Activated CD8-positive, alpha-beta T cell treated with anti-CD3 and anti-CD28 coated beads, Interleukin-2, amount 10 ng/mL, durations not matched to agents 7 days and 5 days (primary cell): ENCODE results near the gene MNAT1. TPM values are rescaled to one million over a fixed set of nuclear protein-coding genes. Genes with fewer than 3 reads are reported as not detected.

Experiments
- ATAC-seq: fragments of 150-1000 bp; cut with Tn5 transposase; one replicate; pipeline ENCODE4 v1.10.0; 2021; ENCODE audit warnings: moderate library complexity
- CTCF ChIA-PET: fragments of 350-600 bp; sonication (Branson Sonifier 250); formaldehyde crosslinking; loops from one replicate; lab custom pipeline; 2021; ENCODE audit warnings: antibody characterized with exemption; lab: Charles Lee
- POLR2A ChIA-PET: fragments of 350-600 bp; sonication (Branson Sonifier 250); formaldehyde crosslinking; loops from one replicate; lab custom pipeline; 2021; ENCODE audit warnings: antibody characterized with exemption; lab: Charles Lee
- DNase-seq: peaks from one replicate; pipeline ENCODE4 v3.0.0-alpha.2; 2020
- H3K27ac Mint-ChIP-seq: one replicate; pipeline ENCODE4 v1.8.0; 2021; ENCODE audit warnings: mild to moderate bottlenecking, mixed read lengths
- H3K27me3 Mint-ChIP-seq: one replicate; pipeline ENCODE4 v1.8.0; 2021; ENCODE audit warnings: low read depth, mixed read lengths
- H3K36me3 Mint-ChIP-seq: one replicate; pipeline ENCODE4 v1.8.0; 2021; ENCODE audit warnings: low read depth, mixed read lengths
- H3K4me1 Mint-ChIP-seq: one replicate; pipeline ENCODE4 v1.8.0; 2021; ENCODE audit warnings: low read depth, mixed read lengths
- H3K4me3 Mint-ChIP-seq: one replicate; pipeline ENCODE4 v1.8.0; 2021; ENCODE audit warnings: mild to moderate bottlenecking, mixed read lengths
- H3K9me3 Mint-ChIP-seq: one replicate; pipeline ENCODE4 v1.8.0; 2022; ENCODE audit warnings: mixed read lengths; ENCODE audit not compliant: insufficient read depth
- total RNA-seq, 2 experiments: library from RNA; stranded (reverse); gene quantifications; one replicate each; pipeline ENCODE4 v1.2.3, GENCODE V29; 2021

Gene MNAT1
- total RNA-seq, 2 experiments from 2014 or later: 36.0 to 44.9 TPM

DNA sequence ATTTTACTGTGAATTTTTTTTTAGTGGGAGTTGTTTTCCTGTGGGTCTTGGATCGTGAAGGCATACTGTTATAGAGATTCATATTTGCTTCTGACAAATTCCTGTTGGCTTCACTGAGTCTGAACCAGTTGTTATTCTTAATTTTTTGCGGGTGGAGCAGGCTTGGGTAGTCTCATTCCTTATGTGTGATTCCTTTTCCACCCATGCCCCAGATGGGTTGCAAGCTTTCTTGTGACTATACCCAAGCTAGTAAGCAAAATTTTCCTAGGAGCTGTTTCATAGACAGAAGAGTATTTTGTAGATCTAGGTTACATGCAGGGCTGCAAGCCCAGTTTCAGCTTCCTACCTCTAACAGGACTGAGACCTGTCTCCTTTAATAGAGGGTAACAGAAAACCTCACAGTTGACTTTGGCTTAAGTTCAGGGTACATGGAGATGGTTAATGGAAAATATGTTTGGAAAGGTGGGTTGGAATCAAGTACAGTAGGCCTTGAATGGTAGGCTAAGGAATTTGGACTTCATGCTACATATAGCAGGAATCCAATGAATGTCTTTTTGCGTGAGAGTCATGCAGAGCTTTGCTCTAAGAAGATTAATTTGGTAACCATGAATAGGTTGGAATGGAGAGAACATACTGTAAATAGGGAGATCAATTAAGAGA is 217.3 kb downstream of the MNAT1 start:
- ATAC-seq (no peak), DNase-seq (no peak)
- H3K36me3 Mint-ChIP-seq: peaks cover 11% of the 10 kb centered on the region
- POLR2A ChIA-PET: no interaction called here
- no peak overlapping the region for H3K27ac Mint-ChIP-seq
- CTCF ChIA-PET: no interaction called here
- no peaks in the 10 kb centered on the region for H3K27me3 Mint-ChIP-seq
- peaks cover 4% of the 10 kb centered on the region for H3K4me1 Mint-ChIP-seq
- peaks cover 9% of the 10 kb centered on the region for H3K9me3 Mint-ChIP-seq
- H3K4me3 Mint-ChIP-seq: no peak overlapping the region

DNA sequence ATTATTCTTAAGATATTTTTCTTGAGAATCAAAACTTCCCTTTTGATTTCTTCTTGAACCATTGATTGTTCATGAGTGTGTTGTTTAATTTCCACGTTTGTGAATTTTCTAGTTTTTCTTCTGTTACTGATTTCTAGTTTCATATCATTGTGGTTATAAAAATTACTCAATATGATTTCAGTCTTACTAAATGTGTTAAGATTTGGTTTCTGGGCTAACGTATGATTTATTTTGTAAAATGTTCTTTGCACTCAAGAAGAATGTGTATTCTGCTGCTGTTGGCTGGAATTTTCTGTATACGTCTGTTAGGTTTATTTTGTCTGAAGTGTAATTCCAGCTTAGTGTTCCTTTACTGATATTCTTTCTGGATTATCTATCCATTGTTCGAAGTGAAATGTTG is 221.6 kb downstream of the MNAT1 start:
- Mint-ChIP-seq H3K36me3 (peaks cover 21% of the 10 kb centered on the region), H3K27ac (no peak overlapping the region), H3K9me3 (peaks cover 27% of the 10 kb centered on the region), H3K27me3 (no peaks in the 10 kb centered on the region), H3K4me1 (peaks cover 4% of the 10 kb centered on the region), H3K4me3 (no peak overlapping the region)
- ChIA-PET POLR2A (no interaction called here), CTCF (no interaction called here)
- ATAC-seq: no peak
- no peak for DNase-seq

DNA sequence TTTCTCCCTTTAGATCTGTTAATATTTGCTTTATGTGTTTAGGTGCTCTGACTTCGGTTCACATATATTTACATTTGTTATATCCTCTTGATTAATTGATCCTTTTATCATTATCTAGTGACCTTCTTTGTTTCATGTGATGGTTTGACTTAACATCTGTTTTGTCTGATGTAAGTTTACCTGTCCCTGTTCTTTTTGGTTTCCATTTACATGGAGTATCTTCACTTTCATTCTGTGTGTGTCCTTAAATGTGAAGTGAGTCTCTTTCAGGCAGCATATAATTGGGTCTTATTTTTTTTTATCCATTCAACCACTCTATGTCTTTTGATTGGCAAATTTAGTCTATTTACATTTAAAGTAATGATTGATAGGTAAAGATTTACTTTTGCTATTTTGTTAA is 222.1 kb downstream of the MNAT1 start:
- Mint-ChIP-seq H3K27ac (no peak overlapping the region), H3K4me1 (peaks cover 4% of the 10 kb centered on the region), H3K9me3 (peaks cover 31% of the 10 kb centered on the region), H3K27me3 (no peaks in the 10 kb centered on the region), H3K36me3 (peaks cover 23% of the 10 kb centered on the region), H3K4me3 (no peak overlapping the region)
- no peak for ATAC-seq
- POLR2A ChIA-PET: no interaction called here
- CTCF ChIA-PET: no interaction called here
- no peak for DNase-seq

DNA sequence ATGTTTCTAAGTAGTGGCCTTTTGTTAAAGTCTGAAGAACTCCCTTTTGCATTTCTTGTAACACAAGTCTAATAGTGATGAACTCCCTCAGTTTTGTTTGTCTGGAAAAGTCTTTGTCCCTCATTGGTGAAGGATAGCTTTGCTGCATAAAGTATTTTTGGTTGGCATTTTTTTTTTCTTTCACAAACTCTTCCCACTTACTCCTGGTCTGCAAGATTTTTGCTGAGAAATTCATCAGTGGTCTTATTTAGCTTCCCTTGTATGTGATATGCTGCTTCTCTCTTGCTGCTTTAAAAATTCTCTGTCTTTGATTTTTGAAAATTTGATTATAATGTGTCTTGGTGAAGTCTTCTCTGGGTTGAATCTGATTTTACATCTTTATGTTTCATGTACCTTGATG is 223.6 kb downstream of the MNAT1 start:
- Mint-ChIP-seq H3K36me3 (peaks cover 23% of the 10 kb centered on the region), H3K27me3 (no peaks in the 10 kb centered on the region), H3K9me3 (peaks cover 32% of the 10 kb centered on the region), H3K27ac (no peak overlapping the region), H3K4me1 (peaks cover 4% of the 10 kb centered on the region), H3K4me3 (no peak overlapping the region)
- DNase-seq: no peak
- CTCF ChIA-PET: no interaction called here
- ATAC-seq: no peak
- POLR2A ChIA-PET: interaction anchor here (1.0 kb wide), 1 partner anchor 23 kb away, joined by 3 read pairs; the partner anchor contains the start of genes SLC38A6 and TRMT5

DNA sequence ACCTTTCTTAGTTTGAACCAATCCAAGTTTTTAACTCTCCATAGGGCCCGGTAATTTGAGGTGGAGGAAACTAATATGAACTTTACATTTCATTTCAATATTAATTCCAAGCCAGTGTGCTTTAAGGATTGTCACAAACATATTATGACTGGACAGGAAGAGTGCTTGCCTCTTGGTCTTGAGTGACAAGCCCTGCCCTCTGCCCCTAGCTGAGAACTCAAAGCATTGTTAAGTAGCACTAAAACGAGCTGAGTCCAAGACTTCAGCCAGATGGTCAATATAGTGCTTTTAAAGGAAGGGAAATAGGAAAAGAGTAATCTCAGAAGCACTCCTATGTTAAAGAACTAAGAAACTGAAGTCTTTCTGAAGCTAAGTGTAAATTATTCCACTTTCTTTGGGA is 229.2 kb downstream of the MNAT1 start:
- Mint-ChIP-seq H3K36me3 (peaks cover 3% of the 10 kb centered on the region), H3K4me3 (no peak overlapping the region), H3K9me3 (peaks cover 13% of the 10 kb centered on the region), H3K27ac (no peak overlapping the region), H3K4me1 (no peaks in the 10 kb centered on the region), H3K27me3 (no peaks in the 10 kb centered on the region)
- ATAC-seq (no peak), DNase-seq (no peak)
- ChIA-PET CTCF (interaction anchor here (1.0 kb wide), 1 partner anchor 9 kb away, joined by 3 read pairs; no protein-coding TSS in a partner anchor), POLR2A (interaction anchor here (1.5 kb wide), 1 partner anchor 17 kb away, joined by 4 read pairs; the partner anchor contains the start of genes SLC38A6 and TRMT5)

DNA sequence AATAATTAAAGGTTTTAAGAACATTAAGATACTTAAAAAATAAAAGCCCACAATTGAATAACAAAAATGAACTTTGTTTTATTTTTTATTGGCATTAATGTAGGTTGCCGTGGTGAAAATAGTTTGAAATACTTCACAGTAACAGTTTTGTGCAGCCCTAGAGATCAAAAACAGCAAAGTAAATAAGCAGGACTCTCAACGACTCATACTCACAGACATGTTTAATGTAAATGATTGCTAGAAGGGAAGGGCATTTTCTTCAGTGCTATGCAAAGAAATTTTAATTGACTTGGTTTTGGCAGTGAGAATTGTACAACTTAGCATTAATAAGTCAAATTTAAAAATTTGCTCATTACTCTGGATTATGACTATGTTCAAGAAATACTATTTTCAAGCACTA is 230.3 kb downstream of the MNAT1 start:
- H3K9me3 Mint-ChIP-seq: peaks cover 5% of the 10 kb centered on the region
- no peak overlapping the region for H3K4me3 Mint-ChIP-seq
- ChIA-PET CTCF (interaction anchor here (0.8 kb wide), 1 partner anchor 20 kb away, joined by 4 read pairs; no protein-coding TSS in a partner anchor), POLR2A (interaction anchor here (1.5 kb wide), 1 partner anchor 16 kb away, joined by 4 read pairs; the partner anchor contains the start of genes SLC38A6 and TRMT5)
- ATAC-seq: no peak
- DNase-seq: no peak
- no peaks in the 10 kb centered on the region for H3K4me1 Mint-ChIP-seq
- no peak overlapping the region for H3K27ac Mint-ChIP-seq
- no peaks in the 10 kb centered on the region for H3K27me3 Mint-ChIP-seq
- H3K36me3 Mint-ChIP-seq: peaks cover 3% of the 10 kb centered on the region

DNA sequence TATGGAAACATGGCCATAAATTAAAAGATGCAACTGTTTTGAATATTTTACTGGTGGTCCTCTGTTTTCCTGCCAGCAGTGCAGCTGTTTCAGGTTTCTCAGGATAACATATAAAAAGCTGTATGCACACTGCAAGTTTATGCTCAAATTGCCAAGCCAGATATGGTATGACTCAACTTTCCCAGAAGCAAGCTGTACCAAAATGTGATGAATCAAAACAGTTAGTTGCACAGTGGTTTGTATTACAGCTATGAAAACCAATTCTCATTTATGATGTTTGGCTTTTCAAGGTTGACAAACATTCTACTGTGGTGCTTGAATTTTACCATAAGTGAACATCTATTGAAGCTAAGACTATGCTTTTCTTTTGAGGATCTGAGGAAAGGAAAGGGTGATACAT is 230.8 kb downstream of the MNAT1 start:
- peaks cover 3% of the 10 kb centered on the region for H3K36me3 Mint-ChIP-seq
- DNase-seq (no peak), ATAC-seq (no peak)
- H3K4me3 Mint-ChIP-seq: no peak overlapping the region
- no peaks in the 10 kb centered on the region for H3K4me1 Mint-ChIP-seq
- H3K9me3 Mint-ChIP-seq: peaks cover 5% of the 10 kb centered on the region
- POLR2A ChIA-PET: no interaction called here
- H3K27ac Mint-ChIP-seq: no peak overlapping the region
- no peaks in the 10 kb centered on the region for H3K27me3 Mint-ChIP-seq
- CTCF ChIA-PET: interaction anchor here (0.8 kb wide), 1 partner anchor 20 kb away, joined by 4 read pairs; no protein-coding TSS in a partner anchor

DNA sequence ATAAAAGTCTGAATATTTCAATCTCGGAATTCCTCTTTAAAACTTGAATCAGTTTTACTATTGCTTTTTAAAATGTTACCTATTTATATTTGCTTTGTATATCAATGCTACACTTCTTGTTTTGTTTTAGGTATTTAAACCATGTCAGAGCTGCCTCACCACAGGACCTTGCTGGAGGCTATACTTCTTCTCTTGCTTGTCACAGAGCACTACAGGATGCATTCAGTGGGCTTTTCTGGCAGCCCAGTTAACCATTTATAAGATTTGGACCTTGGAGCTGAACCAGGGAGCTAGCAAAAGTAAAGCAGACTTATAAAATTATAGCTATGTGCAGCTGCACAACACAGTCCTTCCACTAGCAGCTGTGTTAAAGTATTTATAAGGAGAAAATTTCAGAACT is 233.5 kb downstream of the MNAT1 start:
- H3K36me3 Mint-ChIP-seq: no peaks in the 10 kb centered on the region
- no peaks in the 10 kb centered on the region for H3K27me3 Mint-ChIP-seq
- ChIA-PET CTCF (interaction anchor here (1.0 to 1.4 kb wide), 2 partner anchors 11 to 637 kb away, joined by 3 to 5 read pairs; no protein-coding TSS in a partner anchor), POLR2A (interaction anchor here (0.6 to 1.2 kb wide), 2 partner anchors 13 to 211 kb away, joined by 3 read pairs; partner anchors contain the start of gene SLC38A6)
- ATAC-seq (no peak), DNase-seq (no peak)
- no peak overlapping the region for H3K27ac Mint-ChIP-seq
- H3K9me3 Mint-ChIP-seq: no peaks in the 10 kb centered on the region
- H3K4me3 Mint-ChIP-seq: no peak overlapping the region
- H3K4me1 Mint-ChIP-seq: no peaks in the 10 kb centered on the region

DNA sequence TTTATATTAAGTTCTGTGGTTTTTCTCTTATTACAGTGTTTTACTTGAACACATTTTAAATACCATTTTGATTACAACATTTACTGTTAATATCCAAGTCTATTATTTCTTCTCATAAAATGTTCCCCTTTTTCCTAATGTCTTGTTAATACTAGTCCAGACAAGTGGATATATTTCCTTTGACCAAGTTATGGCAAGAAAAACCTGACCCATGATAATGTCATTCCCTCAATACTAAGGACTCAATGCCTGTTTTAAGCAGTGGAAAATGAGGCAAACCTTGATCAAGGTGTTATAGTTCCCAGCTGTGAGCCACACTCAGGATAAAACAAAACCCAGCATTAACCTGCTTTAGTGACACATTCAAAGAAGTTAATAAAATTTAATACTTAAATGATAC is 234.1 kb downstream of the MNAT1 start:
- Mint-ChIP-seq H3K9me3 (no peaks in the 10 kb centered on the region), H3K27me3 (no peaks in the 10 kb centered on the region), H3K4me3 (no peak overlapping the region), H3K27ac (no peak overlapping the region), H3K4me1 (no peaks in the 10 kb centered on the region), H3K36me3 (no peaks in the 10 kb centered on the region)
- CTCF ChIA-PET: interaction anchor here (0.9 to 1.4 kb wide), 3 partner anchors 10 to 637 kb away, joined by 3 to 5 read pairs (median 3); no protein-coding TSS in a partner anchor
- ATAC-seq: no peak
- POLR2A ChIA-PET: interaction anchor here (0.6 to 1.2 kb wide), 2 partner anchors 13 to 212 kb away, joined by 3 read pairs; partner anchors contain the start of gene SLC38A6
- no peak for DNase-seq

DNA sequence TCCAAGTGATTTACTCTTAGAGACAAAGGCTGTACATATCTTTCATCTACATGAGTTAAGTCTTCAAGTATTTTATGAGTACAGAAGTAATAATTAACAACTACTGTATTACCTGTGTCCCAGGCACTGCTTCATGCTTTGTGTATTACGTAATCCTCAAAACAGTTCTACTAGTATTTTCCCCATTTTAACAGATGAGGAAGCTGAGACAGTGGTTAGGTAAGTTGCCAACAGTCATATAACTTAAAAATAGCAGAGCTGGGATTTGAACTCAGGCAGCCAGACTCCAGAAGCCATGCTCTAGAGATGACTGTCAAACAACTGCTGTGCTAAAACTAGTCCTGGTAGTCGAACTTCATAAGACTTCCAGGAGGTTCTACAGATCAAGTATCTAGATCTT is 235.6 kb downstream of the MNAT1 start:
- no peak for ATAC-seq
- CTCF ChIA-PET: interaction anchor here (1.1 kb wide), 1 partner anchor 11 kb away, joined by 4 read pairs; no protein-coding TSS in a partner anchor
- peaks cover 5% of the 10 kb centered on the region for H3K36me3 Mint-ChIP-seq

DNA sequence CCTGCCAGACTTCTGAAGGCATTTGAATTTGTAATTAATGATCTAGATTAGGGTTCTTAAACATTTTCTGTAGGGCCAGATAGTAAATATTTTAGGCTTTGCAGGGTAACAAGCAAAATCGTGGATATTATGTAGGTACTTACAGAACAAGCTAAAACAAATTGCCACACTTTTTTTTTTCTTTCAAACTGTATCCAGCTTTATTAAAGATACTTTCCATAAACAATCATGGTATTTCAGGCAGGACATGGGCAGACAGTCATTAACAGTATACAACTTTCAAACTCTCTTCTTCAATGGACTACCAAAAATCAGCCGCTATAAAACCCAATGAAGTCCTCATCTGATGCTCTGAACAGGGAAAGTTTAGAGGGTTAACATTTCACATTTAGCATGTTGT is 236.7 kb downstream of the MNAT1 start:
- Mint-ChIP-seq H3K4me3 (no peak overlapping the region), H3K27ac (no peak overlapping the region), H3K27me3 (no peaks in the 10 kb centered on the region), H3K36me3 (peaks cover 7% of the 10 kb centered on the region), H3K9me3 (no peaks in the 10 kb centered on the region), H3K4me1 (no peaks in the 10 kb centered on the region)
- DNase-seq (no peak), ATAC-seq (no peak)
- ChIA-PET POLR2A (no interaction called here), CTCF (no interaction called here)

More for the DNA sequence above, 235.6 kb downstream of the MNAT1 start:
- Mint-ChIP-seq H3K4me1 (no peaks in the 10 kb centered on the region), H3K27ac (no peak overlapping the region), H3K27me3 (no peaks in the 10 kb centered on the region), H3K4me3 (no peak overlapping the region), H3K9me3 (no peaks in the 10 kb centered on the region)
- POLR2A ChIA-PET: no interaction called here
- DNase-seq: no peak

DNA sequence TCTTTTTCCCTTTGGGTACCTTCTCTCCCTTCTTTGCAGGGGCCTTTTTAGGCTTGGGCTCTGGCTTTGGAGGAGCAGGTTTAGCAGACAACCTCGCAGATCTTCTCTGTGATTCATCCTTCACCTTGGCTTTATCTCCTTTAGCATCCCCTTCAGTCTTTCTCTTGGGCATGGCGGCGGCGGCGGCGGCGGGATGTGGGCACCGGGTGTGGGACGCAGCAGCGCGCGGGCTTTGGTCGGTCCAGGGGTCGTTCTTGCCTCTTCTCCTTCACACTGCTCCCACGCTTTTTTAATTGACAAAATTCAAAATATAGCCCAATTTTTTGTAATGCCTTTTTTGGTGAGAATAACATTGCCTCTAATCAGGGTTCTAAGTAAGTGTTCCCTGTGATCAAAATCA is 237.7 kb downstream of the MNAT1 start:
- ChIA-PET POLR2A (no interaction called here), CTCF (no interaction called here)
- H3K4me3 Mint-ChIP-seq: no peak overlapping the region
- no peaks in the 10 kb centered on the region for H3K27me3 Mint-ChIP-seq
- ATAC-seq: no peak
- H3K4me1 Mint-ChIP-seq: no peaks in the 10 kb centered on the region
- no peaks in the 10 kb centered on the region for H3K9me3 Mint-ChIP-seq
- H3K36me3 Mint-ChIP-seq: peaks cover 11% of the 10 kb centered on the region
- DNase-seq: no peak
- no peak overlapping the region for H3K27ac Mint-ChIP-seq
